Loucy (cell line): Measurements from ENCODE around the gene MTMR10.

Source experiments
- H2AFZ ChIP-seq: fragments of 200-600 bp; sonication (generic); 2 replicates; pipeline ENCODE4 v1.6.0; 2016; ENCODE audit warnings: antibody characterized with exemption, mild to moderate bottlenecking, low read length, moderate library complexity
- H3F3A ChIP-seq: fragments of 200-600 bp; 2 replicates; pipeline ENCODE4 v1.6.0; 2016; ENCODE audit warnings: antibody characterized with exemption, low read depth, mild to moderate bottlenecking
- H3K27me3 ChIP-seq: fragments of 200-600 bp; sonication (generic); 2 replicates; pipeline ENCODE4 v1.6.1; 2014; ENCODE audit warnings: low read length, mild to moderate bottlenecking; ENCODE audit not compliant: insufficient read depth, poor library complexity, severe bottlenecking
- H3K36me3 ChIP-seq: fragments of 200-600 bp; sonication (generic); 2 replicates; pipeline ENCODE4 v1.6.1; 2016; ENCODE audit warnings: low read length; ENCODE audit not compliant: insufficient read depth
- H3K4me1 ChIP-seq: fragments of 200-600 bp; sonication (generic); 2 replicates; pipeline ENCODE4 v1.5.1; 2014; ENCODE audit warnings: low read length, mild to moderate bottlenecking; ENCODE audit not compliant: insufficient read depth, poor library complexity, severe bottlenecking
- H3K4me2 ChIP-seq: fragments of 200-600 bp; sonication (generic); 2 replicates; pipeline ENCODE4 v1.6.0; 2014; ENCODE audit warnings: antibody characterized with exemption, low read length, low read depth, mild to moderate bottlenecking; ENCODE audit not compliant: poor library complexity, severe bottlenecking
- H3K4me3 ChIP-seq: fragments of 200-600 bp; sonication (generic); 2 replicates; pipeline ENCODE4 v1.5.1; 2014; ENCODE audit warnings: low read length, mild to moderate bottlenecking, mixed read lengths; ENCODE audit not compliant: poor library complexity, severe bottlenecking
- H3K79me2 ChIP-seq: fragments of 200-600 bp; sonication (generic); 2 replicates; pipeline ENCODE4 v1.6.1; 2014; ENCODE audit warnings: low read length; ENCODE audit not compliant: insufficient read depth
- H3K9ac ChIP-seq: fragments of 200-600 bp; sonication (generic); 2 replicates; pipeline ENCODE4 v1.6.0; 2014; ENCODE audit warnings: mild to moderate bottlenecking, low read depth, low read length, moderate library complexity; ENCODE audit not compliant: poor library complexity, severe bottlenecking
- H3K9me2 ChIP-seq: fragments of 200-600 bp; sonication (generic); replicated peaks from 2 replicates; pipeline ENCODE4 v1.6.1; 2016; ENCODE audit warnings: low read depth, low read length, mixed read lengths
- H3K9me3 ChIP-seq: fragments of 200-600 bp; sonication (generic); 2 replicates; pipeline ENCODE4 v1.6.1; 2014; ENCODE audit warnings: mild to moderate bottlenecking, antibody characterized with exemption, low read length, low read depth; ENCODE audit not compliant: insufficient read depth
- H4K20me1 ChIP-seq: fragments of 200-600 bp; sonication (generic); 2 replicates; pipeline ENCODE4 v1.6.0; 2014; ENCODE audit warnings: antibody characterized with exemption, low read length, mild to moderate bottlenecking; ENCODE audit not compliant: insufficient read depth, poor library complexity, severe bottlenecking
- EZH2phosphoT487 ChIP-seq: fragments of 200-600 bp; IDR thresholded peaks from 2 replicates; pipeline ENCODE4 v1.6.1; 2018; ENCODE audit warnings: antibody characterized with exemption, mild to moderate bottlenecking, moderate library complexity, borderline replicate concordance
- TF ChIP-seq, protein P1 (sequence below): fragments of 200-600 bp; sonication (generic); conservative IDR thresholded peaks from 2 replicates; pipeline ENCODE4 v1.5.1; 2014; ENCODE audit warnings: mild to moderate bottlenecking, antibody characterized with exemption, low read length

MTMR10 gene

DNA sequence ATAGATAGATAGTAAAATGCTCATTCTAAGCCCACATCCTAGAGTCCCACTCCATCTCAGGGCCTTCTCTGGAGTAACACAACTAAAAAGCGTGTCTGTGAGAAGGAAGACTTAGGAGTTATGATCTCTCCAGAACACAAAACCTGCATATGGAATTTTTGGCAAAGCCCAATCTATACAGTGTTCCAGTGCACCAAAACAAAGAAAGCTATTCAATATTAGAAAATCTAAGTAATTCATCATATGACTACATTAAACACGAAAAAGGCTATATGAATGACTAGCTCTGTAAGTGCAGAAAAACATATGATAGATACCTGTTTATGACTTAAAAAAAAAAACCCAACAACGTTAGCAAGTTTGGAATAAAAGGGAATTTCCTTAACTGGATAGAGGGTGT lies 27.7 kb downstream of the MTMR10 start:
- no peak overlapping the region for H3K4me3 ChIP-seq
- no peak overlapping the region for H3K4me2 ChIP-seq
- H3K9me3 ChIP-seq: no peaks in the 10 kb centered on the region
- H3K36me3 ChIP-seq: peaks cover 46% of the 10 kb centered on the region
- no peaks in the 10 kb centered on the region for H3K27me3 ChIP-seq
- H3K9ac ChIP-seq: no peak overlapping the region
- H4K20me1 ChIP-seq: no peaks in the 10 kb centered on the region
- no peak overlapping the region for H2AFZ ChIP-seq
- H3K9me2 ChIP-seq: no peaks in the 10 kb centered on the region
- TF ChIP-seq EZH2phosphoT487: no peak
- TF ChIP-seq, protein P1, sequence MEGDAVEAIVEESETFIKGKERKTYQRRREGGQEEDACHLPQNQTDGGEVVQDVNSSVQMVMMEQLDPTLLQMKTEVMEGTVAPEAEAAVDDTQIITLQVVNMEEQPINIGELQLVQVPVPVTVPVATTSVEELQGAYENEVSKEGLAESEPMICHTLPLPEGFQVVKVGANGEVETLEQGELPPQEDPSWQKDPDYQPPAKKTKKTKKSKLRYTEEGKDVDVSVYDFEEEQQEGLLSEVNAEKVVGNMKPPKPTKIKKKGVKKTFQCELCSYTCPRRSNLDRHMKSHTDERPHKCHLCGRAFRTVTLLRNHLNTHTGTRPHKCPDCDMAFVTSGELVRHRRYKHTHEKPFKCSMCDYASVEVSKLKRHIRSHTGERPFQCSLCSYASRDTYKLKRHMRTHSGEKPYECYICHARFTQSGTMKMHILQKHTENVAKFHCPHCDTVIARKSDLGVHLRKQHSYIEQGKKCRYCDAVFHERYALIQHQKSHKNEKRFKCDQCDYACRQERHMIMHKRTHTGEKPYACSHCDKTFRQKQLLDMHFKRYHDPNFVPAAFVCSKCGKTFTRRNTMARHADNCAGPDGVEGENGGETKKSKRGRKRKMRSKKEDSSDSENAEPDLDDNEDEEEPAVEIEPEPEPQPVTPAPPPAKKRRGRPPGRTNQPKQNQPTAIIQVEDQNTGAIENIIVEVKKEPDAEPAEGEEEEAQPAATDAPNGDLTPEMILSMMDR: no peak
- H3K4me1 ChIP-seq: peaks cover 41% of the 10 kb centered on the region
- peaks cover 5% of the 10 kb centered on the region; the same call in 1 of the 2 replicates for H3K79me2 ChIP-seq
- 0 out of 2 replicates have a peak, but pooled peaks cover 4% of the 10 kb centered on the region for H3F3A ChIP-seq

DNA sequence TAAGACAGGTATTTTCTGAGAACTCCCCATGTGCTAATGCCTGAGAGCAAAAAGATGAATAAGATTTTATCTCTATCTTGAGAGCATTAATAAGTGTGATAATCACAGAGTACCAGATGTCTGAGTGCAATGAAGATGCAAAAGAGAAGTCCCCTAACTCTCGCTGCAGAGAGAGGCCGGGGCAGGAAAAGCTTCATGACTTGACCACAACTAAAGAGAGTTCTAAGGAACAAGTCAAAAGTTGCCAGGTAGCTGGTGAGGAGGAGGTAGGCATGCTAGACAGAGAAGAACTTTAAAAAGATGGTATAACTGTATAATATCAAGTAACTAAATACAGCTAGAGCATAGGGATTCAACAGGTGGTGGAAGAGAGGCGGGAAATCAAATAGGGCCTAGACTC lies 28.8 kb downstream of the MTMR10 start:
- H3K4me1 ChIP-seq: peaks cover 30% of the 10 kb centered on the region
- H3K36me3 ChIP-seq: peaks cover 56% of the 10 kb centered on the region
- no peak overlapping the region for H2AFZ ChIP-seq
- H3K27me3 ChIP-seq: no peaks in the 10 kb centered on the region
- H3K4me2 ChIP-seq: peak overlapping the region; percentile 6
- H3K9ac ChIP-seq: no peak overlapping the region
- no peaks in the 10 kb centered on the region for H4K20me1 ChIP-seq
- H3K4me3 ChIP-seq: no peak overlapping the region
- TF ChIP-seq, protein P1: no peak
- no peak for TF ChIP-seq EZH2phosphoT487
- no peaks in the 10 kb centered on the region for H3K9me3 ChIP-seq
- H3K79me2 ChIP-seq: peaks cover 2% of the 10 kb centered on the region; the same call in 1 of the 2 replicates
- no peaks in the 10 kb centered on the region for H3K9me2 ChIP-seq
- 0 out of 2 replicates have a peak, but pooled peaks cover 4% of the 10 kb centered on the region for H3F3A ChIP-seq

DNA sequence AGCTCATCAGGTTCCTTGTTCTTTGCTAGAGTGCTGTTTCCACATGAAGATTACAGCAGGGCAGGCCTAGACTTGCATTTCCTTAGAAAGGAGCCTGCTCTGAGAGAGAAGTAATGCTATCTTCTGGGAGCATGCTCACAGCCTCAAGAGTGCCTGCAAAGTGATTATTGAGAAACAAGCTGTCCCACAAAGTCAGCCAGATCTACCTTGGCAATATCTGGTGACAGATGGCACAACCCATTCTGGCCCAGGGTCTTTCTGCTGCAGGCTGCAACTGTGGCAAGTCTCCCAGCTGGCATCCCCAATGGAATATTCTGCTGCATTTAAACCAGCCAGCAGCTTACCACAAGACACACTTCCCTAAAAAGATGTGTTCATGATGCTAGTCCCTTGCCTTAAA lies 29.3 kb downstream of the MTMR10 start:
- no peak overlapping the region for H2AFZ ChIP-seq
- TF ChIP-seq, protein P1: no peak
- TF ChIP-seq EZH2phosphoT487: no peak
- peak overlapping the region; percentile 6 for H3K4me2 ChIP-seq
- H3K9me2 ChIP-seq: no peaks in the 10 kb centered on the region
- H3F3A ChIP-seq: 0 out of 2 replicates have a peak, but pooled peaks cover 4% of the 10 kb centered on the region
- H3K36me3 ChIP-seq: peaks cover 62% of the 10 kb centered on the region
- peak overlapping the region; percentile 38 for H3K9ac ChIP-seq
- H3K4me1 ChIP-seq: peaks cover 25% of the 10 kb centered on the region
- H3K4me3 ChIP-seq: no peak overlapping the region
- no peaks in the 10 kb centered on the region; the same call in 1 of the 2 replicates for H3K79me2 ChIP-seq
- no peaks in the 10 kb centered on the region for H3K9me3 ChIP-seq
- no peaks in the 10 kb centered on the region for H3K27me3 ChIP-seq
- no peaks in the 10 kb centered on the region for H4K20me1 ChIP-seq
